ENCODE results near the gene LCNL1. TPM values are rescaled to one million over a fixed set of nuclear protein-coding genes. Genes with fewer than 3 reads are reported as not detected.

Gene LCNL1
- total RNA-seq, 2 experiments from 2014 or later = not detected

DNA sequence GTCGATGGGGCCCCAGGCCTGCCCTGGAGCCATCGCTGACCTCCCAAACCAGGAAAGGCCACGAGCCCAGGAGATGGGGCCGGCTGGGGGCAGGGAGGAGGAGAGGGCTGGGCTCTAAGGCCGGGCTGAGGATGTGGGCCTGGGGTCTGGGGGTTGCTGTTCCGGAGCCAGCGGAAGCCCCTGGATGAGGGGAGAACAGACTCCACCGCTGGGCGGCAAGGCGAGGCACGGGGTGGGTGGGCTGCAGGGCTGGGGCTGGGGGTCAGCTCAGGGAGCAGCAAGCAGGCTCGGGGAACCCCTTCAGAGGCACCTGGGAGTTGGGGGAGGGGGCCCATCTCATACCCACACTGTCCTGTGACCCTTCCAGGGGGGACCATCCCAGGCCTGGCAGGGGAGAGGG lies 19.0 kb upstream of the LCNL1 start:
- ChIA-PET POLR2A (no interaction called here), CTCF (interaction anchor here (1.1 kb wide), 1 partner anchor 100 kb away, joined by 3 read pairs; no protein-coding TSS in a partner anchor)
- no peak overlapping the region for H3K4me3 Mint-ChIP-seq
- intact Hi-C loops (cut with micrococcal nuclease) = no loop called here
- H3K4me1 Mint-ChIP-seq (ENCODE audit: low read depth) = peaks cover 31% of the 10 kb centered on the region
- H3K36me3 Mint-ChIP-seq = no peaks in the 10 kb centered on the region
- DNase-seq = no peak
- H3K27me3 Mint-ChIP-seq = no peaks in the 10 kb centered on the region
- no peaks in the 10 kb centered on the region for H3K9me3 Mint-ChIP-seq
- no peak overlapping the region for H3K27ac Mint-ChIP-seq

DNA sequence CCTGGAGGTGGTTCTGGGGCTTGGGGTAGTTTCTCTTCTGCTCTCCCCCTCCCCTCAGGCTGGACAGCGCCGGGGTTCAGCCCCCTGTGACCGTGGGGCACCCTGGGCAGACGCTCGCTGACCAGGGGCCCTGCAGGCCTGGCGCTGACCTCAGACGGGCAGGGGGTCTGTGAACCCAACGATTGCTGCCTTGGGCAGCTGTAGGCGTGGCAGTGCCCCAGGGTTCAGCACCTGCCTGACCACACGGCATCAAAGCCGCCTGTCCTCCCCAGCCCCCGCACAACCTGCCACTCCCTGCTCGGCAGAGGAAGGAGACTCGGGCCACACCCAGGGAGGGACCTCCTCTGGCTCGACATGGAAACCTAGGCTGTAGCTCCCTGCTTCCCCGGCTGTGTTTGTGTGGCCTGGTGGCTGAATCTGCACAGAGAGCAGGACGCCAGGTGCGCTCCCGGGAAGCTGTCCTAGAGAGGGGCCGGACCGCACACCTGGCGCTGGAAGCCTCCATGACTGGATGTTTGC lies 18.6 kb upstream of the LCNL1 start:
- Mint-ChIP-seq H3K27me3 (no peaks in the 10 kb centered on the region), H3K4me1 (ENCODE audit: low read depth) (peaks cover 31% of the 10 kb centered on the region), H3K36me3 (no peaks in the 10 kb centered on the region), H3K4me3 (no peak overlapping the region), H3K9me3 (no peaks in the 10 kb centered on the region), H3K27ac (no peak overlapping the region)
- no peak for DNase-seq
- intact Hi-C loops (cut with micrococcal nuclease) = no loop called here
- ChIA-PET POLR2A (no interaction called here), CTCF (interaction anchor here (0.8 to 1.9 kb wide), 5 partner anchors 12 to 121 kb away, joined by 3 to 6 read pairs (median 3); partner anchors contain the start of gene FUT7)

DNA sequence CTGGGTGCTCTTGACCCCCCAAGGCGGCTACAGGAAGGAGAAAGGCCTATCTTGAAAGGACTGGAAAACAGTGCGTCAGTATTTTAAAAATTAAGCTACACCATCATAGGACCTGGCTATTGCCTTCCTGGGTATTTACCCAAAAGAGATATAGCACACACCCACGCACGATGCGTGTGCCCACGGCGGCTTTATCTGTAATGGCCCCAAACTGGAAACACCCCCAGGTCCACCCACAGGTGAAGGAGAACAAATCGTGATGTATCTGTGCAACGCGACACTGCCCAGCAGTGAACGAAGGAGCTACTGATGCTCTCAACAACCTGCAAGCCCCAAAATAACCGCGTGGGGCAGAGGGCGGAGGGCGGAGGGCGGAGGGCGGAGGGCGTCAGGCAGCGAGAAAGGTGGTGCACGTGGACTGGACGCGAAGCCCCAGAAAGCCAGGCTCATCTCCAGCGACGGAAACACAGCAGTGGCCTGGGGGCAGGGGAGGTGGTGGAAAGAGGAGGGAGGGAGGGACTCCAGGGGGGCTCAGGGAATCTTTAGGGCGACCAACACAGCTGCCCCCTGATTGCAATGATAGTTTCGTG lies 17.9 kb upstream of the LCNL1 start:
- H3K9me3 Mint-ChIP-seq = no peaks in the 10 kb centered on the region
- no peak overlapping the region for H3K27ac Mint-ChIP-seq
- no peaks in the 10 kb centered on the region for H3K27me3 Mint-ChIP-seq
- ChIA-PET CTCF (interaction anchor here (0.8 to 1.9 kb wide), 6 partner anchors 11 to 122 kb away, joined by 3 to 6 read pairs (median 3); partner anchors contain the start of gene FUT7), POLR2A (no interaction called here)
- no peaks in the 10 kb centered on the region for H3K36me3 Mint-ChIP-seq
- DNase-seq = no peak
- H3K4me3 Mint-ChIP-seq = no peak overlapping the region
- peaks cover 31% of the 10 kb centered on the region for H3K4me1 Mint-ChIP-seq (ENCODE audit: low read depth)
- intact Hi-C loops (cut with micrococcal nuclease) = no loop called here

DNA sequence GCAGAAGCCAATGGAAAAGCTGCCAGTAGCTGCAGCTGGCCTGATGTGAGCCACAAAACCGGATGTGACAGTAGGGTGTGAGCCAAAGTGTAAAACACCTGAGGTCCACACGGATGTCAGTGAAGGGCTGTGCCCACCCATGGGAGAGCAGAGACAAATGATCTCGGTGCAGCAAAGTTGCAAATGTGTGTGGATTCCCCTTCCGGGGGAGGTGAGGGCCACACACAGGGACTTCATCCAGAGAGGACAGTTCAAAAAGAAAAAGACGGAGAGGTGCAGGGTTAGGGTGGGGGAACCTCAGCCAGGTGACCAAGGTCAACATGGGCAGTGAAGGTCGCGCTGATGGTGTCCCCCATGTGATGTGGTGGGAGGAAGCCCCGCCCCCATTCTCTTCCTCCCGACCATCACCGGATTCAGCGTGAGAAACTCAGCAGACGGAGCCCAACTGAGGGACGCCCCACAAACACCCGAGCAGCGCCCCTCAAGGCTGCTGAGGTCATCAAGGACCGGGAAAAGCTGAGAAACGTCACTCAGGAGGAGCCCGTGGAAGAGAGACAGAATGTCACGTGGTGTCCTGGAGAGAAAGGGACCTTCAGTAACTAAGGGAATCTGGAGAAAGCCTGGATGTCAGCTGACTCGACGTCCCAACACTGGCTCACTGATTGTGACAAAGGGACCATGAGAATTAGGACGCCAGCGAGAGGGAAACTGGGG lies 16.9 kb upstream of the LCNL1 start:
- intact Hi-C loops (cut with micrococcal nuclease) = no loop called here
- no peaks in the 10 kb centered on the region for H3K36me3 Mint-ChIP-seq
- ChIA-PET CTCF (interaction anchor here (1.1 to 1.9 kb wide), 3 partner anchors 10 to 70 kb away, joined by 3 to 6 read pairs (median 3); no protein-coding TSS in a partner anchor), POLR2A (interaction anchor here (0.6 kb wide), 2 partner anchors 84 to 223 kb away, joined by 3 read pairs; no protein-coding TSS in a partner anchor)
- H3K27ac Mint-ChIP-seq = peak overlapping the region; percentile 55
- DNase-seq = peak; percentile 54
- H3K27me3 Mint-ChIP-seq = no peaks in the 10 kb centered on the region
- H3K4me1 Mint-ChIP-seq (ENCODE audit: low read depth) = peaks cover 25% of the 10 kb centered on the region
- H3K4me3 Mint-ChIP-seq = peak overlapping the region; percentile 64
- H3K9me3 Mint-ChIP-seq = no peaks in the 10 kb centered on the region

DNA sequence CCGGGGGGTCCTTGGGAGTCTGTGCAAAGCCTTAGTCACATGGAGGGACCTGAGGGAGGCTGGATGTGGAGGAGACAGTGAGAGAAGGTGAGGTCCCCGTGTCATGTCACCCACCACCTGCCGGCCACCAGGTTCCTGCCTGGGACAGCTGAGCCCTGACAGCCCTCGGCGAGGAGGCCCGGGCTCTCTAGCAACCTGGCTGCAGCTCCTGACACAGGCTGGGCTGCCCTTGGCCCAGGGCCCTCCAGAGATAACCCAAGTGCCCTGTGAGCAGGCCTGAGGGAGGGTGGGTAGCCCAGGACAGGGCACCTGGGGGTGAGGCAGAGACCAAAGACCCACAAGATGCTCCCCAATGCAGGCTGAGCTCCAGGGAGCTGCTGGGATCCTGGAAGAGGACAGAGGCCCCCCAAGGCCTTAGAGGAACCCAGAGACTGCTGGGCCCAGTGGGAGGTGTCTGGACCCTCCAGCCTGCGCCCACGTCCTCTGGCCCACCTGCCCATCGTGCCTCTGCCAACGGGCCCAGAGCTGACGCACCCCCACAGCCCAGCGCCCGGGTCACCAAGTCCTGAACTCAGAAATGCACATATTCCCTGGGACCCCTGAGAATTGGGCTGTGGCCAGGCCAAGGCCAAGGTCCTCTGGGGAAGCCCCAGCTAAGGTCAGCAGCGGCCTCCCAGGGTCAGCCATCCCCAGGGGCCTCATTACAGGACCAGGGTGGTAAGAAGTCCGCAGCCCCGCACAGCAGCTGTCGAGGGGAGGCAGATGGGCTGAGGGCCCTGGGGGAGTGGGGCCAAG lies 14.3 kb upstream of the LCNL1 start:
- ChIA-PET POLR2A (no interaction called here), CTCF (interaction anchor here (1.6 kb wide), 1 partner anchor 61 kb away, joined by 4 read pairs; no protein-coding TSS in a partner anchor)
- Mint-ChIP-seq H3K4me1 (ENCODE audit: low read depth) (peaks cover 20% of the 10 kb centered on the region), H3K36me3 (no peaks in the 10 kb centered on the region), H3K27ac (no peak overlapping the region), H3K27me3 (no peaks in the 10 kb centered on the region), H3K9me3 (no peaks in the 10 kb centered on the region), H3K4me3 (no peak overlapping the region)
- intact Hi-C loops (cut with micrococcal nuclease) = no loop called here
- DNase-seq = no peak

DNA sequence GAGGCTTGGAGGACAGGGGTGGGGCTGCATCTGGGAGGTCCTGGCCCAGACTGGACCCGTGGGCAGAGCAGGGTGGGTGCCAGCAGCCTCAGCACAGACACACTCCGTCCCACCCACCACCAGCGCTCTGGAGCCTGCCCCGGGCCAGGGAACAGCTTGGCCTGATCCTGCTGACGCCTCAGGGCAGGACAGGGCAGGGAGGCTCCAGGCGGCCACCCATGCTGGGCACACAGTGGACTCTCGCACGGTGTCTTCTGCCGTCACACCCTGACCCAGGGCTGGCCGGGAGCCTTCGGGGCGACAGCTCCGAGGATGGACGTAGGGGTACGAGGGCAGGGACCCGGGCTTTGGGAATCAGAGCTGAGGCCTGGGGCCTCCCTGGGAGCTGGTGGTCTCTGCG lies 13.6 kb upstream of the LCNL1 start:
- Mint-ChIP-seq H3K9me3 (no peaks in the 10 kb centered on the region), H3K36me3 (no peaks in the 10 kb centered on the region), H3K27ac (no peak overlapping the region), H3K27me3 (no peaks in the 10 kb centered on the region), H3K4me3 (no peak overlapping the region), H3K4me1 (ENCODE audit: low read depth) (peaks cover 20% of the 10 kb centered on the region)
- intact Hi-C loops (cut with micrococcal nuclease) = no loop called here
- DNase-seq = no peak
- POLR2A ChIA-PET = no interaction called here
- CTCF ChIA-PET = interaction anchor here (1.6 kb wide), 1 partner anchor 60 kb away, joined by 4 read pairs; no protein-coding TSS in a partner anchor

DNA sequence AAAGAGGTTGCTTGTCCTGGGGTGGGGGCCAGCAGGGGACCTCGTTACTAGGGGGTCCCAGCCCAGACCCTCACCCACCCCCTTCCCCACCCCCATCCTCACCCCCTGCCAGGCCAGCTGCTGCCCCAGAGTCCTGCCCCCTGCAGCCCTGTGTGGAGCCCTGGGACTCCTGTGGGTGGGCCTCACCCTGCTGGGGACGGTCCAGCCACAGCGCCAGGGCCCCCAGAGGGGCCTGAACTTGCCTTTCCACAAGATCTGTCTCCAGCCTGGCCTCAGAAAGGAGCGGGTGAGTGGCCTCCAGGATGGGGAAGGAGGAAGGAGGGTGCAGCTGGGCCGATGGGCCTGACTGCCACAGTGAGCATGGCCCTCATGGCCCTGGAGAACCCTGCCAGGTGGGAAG lies 13.0 kb upstream of the LCNL1 start:
- H3K36me3 Mint-ChIP-seq = no peaks in the 10 kb centered on the region
- intact Hi-C loops (cut with micrococcal nuclease) = no loop called here
- DNase-seq = no peak
- POLR2A ChIA-PET = no interaction called here
- H3K4me1 Mint-ChIP-seq (ENCODE audit: low read depth) = peaks cover 15% of the 10 kb centered on the region
- no peaks in the 10 kb centered on the region for H3K27me3 Mint-ChIP-seq
- CTCF ChIA-PET = no interaction called here
- no peak overlapping the region for H3K4me3 Mint-ChIP-seq
- H3K27ac Mint-ChIP-seq = no peak overlapping the region
- H3K9me3 Mint-ChIP-seq = no peaks in the 10 kb centered on the region

DNA sequence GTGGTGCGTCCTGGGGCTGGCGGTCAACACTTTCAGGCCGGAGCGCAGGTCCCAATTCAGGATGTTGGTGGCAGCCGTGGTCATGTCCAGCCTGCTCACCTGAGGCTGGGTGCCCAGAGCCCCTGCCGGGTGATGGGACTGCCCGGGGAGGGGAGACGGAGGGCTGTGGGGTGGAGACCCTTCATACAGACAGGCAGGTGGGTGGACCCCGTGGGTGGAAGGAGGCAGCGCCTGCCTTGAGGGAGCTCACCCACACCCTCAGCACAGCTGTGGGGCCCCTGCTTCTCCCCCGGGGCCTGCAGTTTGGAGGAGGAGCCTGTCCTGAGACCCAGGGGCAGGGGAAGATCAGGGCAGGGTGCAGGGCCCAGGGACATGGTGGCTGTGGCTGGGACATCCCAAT lies 12.4 kb upstream of the LCNL1 start:
- ChIA-PET CTCF (no interaction called here), POLR2A (no interaction called here)
- Mint-ChIP-seq H3K4me3 (no peak overlapping the region), H3K36me3 (no peaks in the 10 kb centered on the region), H3K27me3 (no peaks in the 10 kb centered on the region), H3K27ac (no peak overlapping the region), H3K4me1 (ENCODE audit: low read depth) (peaks cover 16% of the 10 kb centered on the region), H3K9me3 (no peaks in the 10 kb centered on the region)
- no peak for DNase-seq
- intact Hi-C loops (cut with micrococcal nuclease) = no loop called here

DNA sequence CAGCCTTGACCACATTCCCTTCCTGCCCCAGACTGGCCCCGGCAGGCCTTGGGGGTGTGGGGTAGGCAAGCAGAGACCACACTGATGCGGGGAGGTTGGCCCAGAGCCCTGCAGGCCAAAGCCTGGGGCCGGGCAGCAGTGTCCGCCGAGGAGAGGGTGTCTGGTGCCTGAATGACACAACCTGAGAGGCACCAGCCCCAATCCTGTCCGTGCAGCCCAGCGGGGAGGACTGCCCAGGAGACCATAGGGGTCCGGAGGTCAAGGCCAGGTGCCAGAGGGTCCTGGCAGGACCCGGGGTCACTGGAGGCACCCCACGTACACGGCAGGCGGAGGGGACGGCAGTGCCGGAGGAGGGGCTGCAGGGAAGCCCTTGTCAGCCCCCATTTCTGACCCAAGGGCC lies 11.0 kb upstream of the LCNL1 start:
- Mint-ChIP-seq H3K4me1 (ENCODE audit: low read depth) (peaks cover 17% of the 10 kb centered on the region), H3K27me3 (no peaks in the 10 kb centered on the region), H3K27ac (no peak overlapping the region), H3K9me3 (no peaks in the 10 kb centered on the region), H3K36me3 (no peaks in the 10 kb centered on the region), H3K4me3 (no peak overlapping the region)
- intact Hi-C loops (cut with micrococcal nuclease) = no loop called here
- no peak for DNase-seq
- POLR2A ChIA-PET = no interaction called here
- CTCF ChIA-PET = interaction anchor here (0.8 kb wide), 1 partner anchor 92 kb away, joined by 3 read pairs; no protein-coding TSS in a partner anchor

DNA sequence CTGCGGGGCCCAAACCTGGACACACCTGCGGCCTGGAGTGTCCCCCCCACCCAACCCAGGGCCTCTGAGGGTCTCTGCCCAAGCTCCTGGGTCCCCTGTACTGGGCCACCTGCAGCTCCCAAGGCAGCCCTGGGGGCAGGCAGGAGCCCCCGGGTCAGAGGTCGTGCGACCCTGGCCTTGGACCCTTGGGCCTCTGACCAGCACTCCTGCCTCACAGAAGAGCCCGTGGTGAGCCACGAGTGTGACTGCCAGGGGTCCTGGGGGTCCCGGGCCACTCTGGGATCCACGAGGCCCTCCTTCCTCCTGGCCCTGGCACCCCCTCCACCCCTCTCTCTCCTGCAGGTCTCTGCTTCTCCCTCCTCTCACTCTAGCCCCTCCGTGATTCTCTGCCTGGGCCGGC lies 10.5 kb upstream of the LCNL1 start:
- ChIA-PET POLR2A (no interaction called here), CTCF (interaction anchor here (0.8 to 1.1 kb wide), 2 partner anchors 27 to 92 kb away, joined by 3 to 4 read pairs; partner anchors contain the start of gene C8G)
- no peak overlapping the region for H3K27ac Mint-ChIP-seq
- H3K4me3 Mint-ChIP-seq = no peak overlapping the region
- no peaks in the 10 kb centered on the region for H3K27me3 Mint-ChIP-seq
- H3K4me1 Mint-ChIP-seq (ENCODE audit: low read depth) = peaks cover 17% of the 10 kb centered on the region
- H3K9me3 Mint-ChIP-seq = no peaks in the 10 kb centered on the region
- intact Hi-C loops (cut with micrococcal nuclease) = no loop called here
- no peaks in the 10 kb centered on the region for H3K36me3 Mint-ChIP-seq
- no peak for DNase-seq

DNA sequence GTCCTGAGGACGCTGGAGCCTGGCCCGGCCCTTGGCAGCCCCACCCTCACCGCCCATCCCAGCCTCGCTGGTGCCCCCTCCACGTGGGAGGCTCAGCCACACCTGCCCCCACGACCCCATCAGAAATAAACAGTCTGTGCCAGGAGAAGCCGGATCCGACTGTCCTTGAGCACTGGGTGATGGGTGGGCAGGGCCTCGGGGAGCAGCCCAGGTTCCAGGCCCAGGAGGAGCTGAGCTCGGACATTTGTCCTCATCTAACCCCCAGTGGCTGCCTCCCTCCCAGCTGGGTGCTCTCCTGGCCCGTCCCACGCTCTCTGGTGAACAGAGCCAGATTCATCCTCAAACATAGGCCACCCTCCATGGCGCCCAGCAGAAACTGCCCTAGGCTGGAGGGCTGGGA lies 10.1 kb upstream of the LCNL1 start:
- peaks cover 17% of the 10 kb centered on the region for H3K4me1 Mint-ChIP-seq (ENCODE audit: low read depth)
- intact Hi-C loops (cut with micrococcal nuclease) = no loop called here
- H3K27me3 Mint-ChIP-seq = no peaks in the 10 kb centered on the region
- H3K9me3 Mint-ChIP-seq = no peaks in the 10 kb centered on the region
- no peak for DNase-seq
- CTCF ChIA-PET = interaction anchor here (0.8 to 1.1 kb wide), 2 partner anchors 27 to 91 kb away, joined by 3 to 4 read pairs; partner anchors contain the start of gene C8G
- H3K27ac Mint-ChIP-seq = no peak overlapping the region
- H3K4me3 Mint-ChIP-seq = no peak overlapping the region
- POLR2A ChIA-PET = no interaction called here
- no peaks in the 10 kb centered on the region for H3K36me3 Mint-ChIP-seq

Measured in activated CD4-positive, alpha-beta memory T cell treated with anti-CD3 and anti-CD28 coated beads for 36 hours (primary cell).